ENCODE measurements around the gene ZNF18. TPM values are rescaled to one million over a fixed set of nuclear protein-coding genes. Genes with fewer than 3 reads are reported as not detected.

ZNF18 gene
- total RNA-seq, 1 experiment from 2014 or later, result 7.9 TPM

Other genes with a start within 250 kb of the ZNF18 start
- 28.7 and 33.1 TPM in 2 replicates for gene MAP2K4, start 23.4 kb upstream of the ZNF18 start, total RNA-seq (2014; rRNA removed)